SK-N-SH treated with all-trans-retinoic acid at 6 μM for 48 hours (cell line): ENCODE data around the gene AK4.
A peak's percentile ranks its signal among the peaks of the same experiment; 100 is the strongest.

Source experiments
- ATAC-seq: fragments of 200-7000 bp; cut with Tn5 transposase; 3 replicates; pipeline ENCODE4 v1.9.1; 2020; ENCODE audit warnings: mild to moderate bottlenecking, moderate library complexity
- ARNTL ChIP-seq: fragments of 450-650 bp; formaldehyde crosslinking; IDR thresholded peaks from 2 replicates; pipeline ENCODE4 v1.5.0; 2020; ENCODE audit warnings: low read depth, mild to moderate bottlenecking, moderate library complexity, borderline replicate concordance
- BACH2 ChIP-seq: fragments of 250-450 bp; sonication (Bioruptor Pico); IDR thresholded peaks from 2 replicates; pipeline ENCODE4 v1.9.0; 2021; ENCODE audit warnings: mild to moderate bottlenecking, borderline replicate concordance
- CSDC2 ChIP-seq: fragments of 250-450 bp; sonication (Bioruptor Pico); IDR thresholded peaks from 2 replicates; pipeline ENCODE4 v1.5.0; 2020; ENCODE audit warnings: mild to moderate bottlenecking, moderate library complexity
- GLIS3 ChIP-seq: fragments of 250-450 bp; sonication (Bioruptor Pico); IDR thresholded peaks from 2 replicates; pipeline ENCODE4 v1.5.0; 2020; ENCODE audit warnings: mild to moderate bottlenecking, moderate library complexity
- ISL1 ChIP-seq: fragments of 250-450 bp; sonication (Bioruptor Pico); IDR thresholded peaks from 2 replicates; pipeline ENCODE4 v2.1.2; 2022; ENCODE audit warnings: mild to moderate bottlenecking, moderate library complexity
- OSR1 ChIP-seq: fragments of 250-450 bp; sonication (Bioruptor Pico); IDR thresholded peaks from 2 replicates; pipeline ENCODE4 v1.8.0; 2022; ENCODE audit warnings: moderate library complexity, mild to moderate bottlenecking, inconsistent platforms
- PPARA ChIP-seq: fragments of 250-450 bp; sonication (Bioruptor Pico); IDR thresholded peaks from 2 replicates; pipeline ENCODE4 v1.5.0; 2020; ENCODE audit warnings: mild to moderate bottlenecking, borderline replicate concordance
- RARB ChIP-seq: fragments of 250-450 bp; sonication (Bioruptor Pico); IDR thresholded peaks from 2 replicates; pipeline ENCODE4 v1.8.0; 2021; ENCODE audit warnings: mild to moderate bottlenecking, moderate library complexity
- SNAI2 ChIP-seq: fragments of 250-450 bp; sonication (Bioruptor Pico); IDR thresholded peaks from 2 replicates; pipeline ENCODE4 v1.5.0; 2020; ENCODE audit warnings: mild to moderate bottlenecking, moderate library complexity
- TOX ChIP-seq: fragments of 250-450 bp; sonication (Bioruptor Pico); IDR thresholded peaks from 2 replicates; pipeline ENCODE4 v1.8.0; 2021; ENCODE audit warnings: mild to moderate bottlenecking, moderate library complexity, borderline replicate concordance
- ZC3H10 ChIP-seq: fragments of 250-450 bp; sonication (Bioruptor Pico); IDR thresholded peaks from 2 replicates; pipeline ENCODE4 v1.5.1; 2021; ENCODE audit warnings: mild to moderate bottlenecking, moderate library complexity
- ZFP3 ChIP-seq: fragments of 250-450 bp; sonication (Bioruptor Pico); IDR thresholded peaks from 2 replicates; pipeline ENCODE4 v1.5.0; 2020; ENCODE audit warnings: mild to moderate bottlenecking, moderate library complexity
- ZFP30 ChIP-seq: fragments of 450-650 bp; formaldehyde crosslinking; IDR thresholded peaks from 2 replicates; pipeline ENCODE4 v1.5.0; 2022; ENCODE audit warnings: mild to moderate bottlenecking, moderate library complexity
- ZNF565 ChIP-seq: fragments of 450-650 bp; formaldehyde crosslinking; conservative IDR thresholded peaks from 2 replicates; pipeline ENCODE4 v1.5.0; 2020; ENCODE audit warnings: low read depth, mild to moderate bottlenecking, moderate library complexity
- ZNF70 ChIP-seq: fragments of 450-650 bp; formaldehyde crosslinking; IDR thresholded peaks from 2 replicates; pipeline ENCODE4 v1.5.0; 2020; ENCODE audit warnings: mild to moderate bottlenecking, moderate library complexity
- ZNF8 ChIP-seq: fragments of 450-650 bp; formaldehyde crosslinking; IDR thresholded peaks from 2 replicates; pipeline ENCODE4 v1.5.0; 2020; ENCODE audit warnings: mild to moderate bottlenecking, moderate library complexity
- TF ChIP-seq, protein P1 (sequence below): fragments of 250-450 bp; sonication (Bioruptor Pico); IDR thresholded peaks from 2 replicates; pipeline ENCODE4 v1.5.0; 2020; ENCODE audit warnings: mild to moderate bottlenecking, moderate library complexity
- TF ChIP-seq, protein P2 (sequence below): fragments of 250-450 bp; sonication (Bioruptor Pico); IDR thresholded peaks from 2 replicates; pipeline ENCODE4 v1.5.1; 2020; ENCODE audit warnings: low read depth, mild to moderate bottlenecking, moderate library complexity
- TF ChIP-seq, protein P3 (sequence below): fragments of 250-450 bp; sonication (Bioruptor Pico); IDR thresholded peaks from 2 replicates; pipeline ENCODE4 v1.5.1; 2021; ENCODE audit warnings: mild to moderate bottlenecking, moderate library complexity
- TF ChIP-seq, protein P4 (sequence below): fragments of 250-450 bp; sonication (Bioruptor Pico); IDR thresholded peaks from 2 replicates; pipeline ENCODE4 v1.8.0; 2020; ENCODE audit warnings: mild to moderate bottlenecking, moderate library complexity, borderline replicate concordance

Gene AK4

GRCh38 chr1:65229754-65230339 is 81.8 kb downstream of the AK4 start (continued):
- TF ChIP-seq, protein P1, sequence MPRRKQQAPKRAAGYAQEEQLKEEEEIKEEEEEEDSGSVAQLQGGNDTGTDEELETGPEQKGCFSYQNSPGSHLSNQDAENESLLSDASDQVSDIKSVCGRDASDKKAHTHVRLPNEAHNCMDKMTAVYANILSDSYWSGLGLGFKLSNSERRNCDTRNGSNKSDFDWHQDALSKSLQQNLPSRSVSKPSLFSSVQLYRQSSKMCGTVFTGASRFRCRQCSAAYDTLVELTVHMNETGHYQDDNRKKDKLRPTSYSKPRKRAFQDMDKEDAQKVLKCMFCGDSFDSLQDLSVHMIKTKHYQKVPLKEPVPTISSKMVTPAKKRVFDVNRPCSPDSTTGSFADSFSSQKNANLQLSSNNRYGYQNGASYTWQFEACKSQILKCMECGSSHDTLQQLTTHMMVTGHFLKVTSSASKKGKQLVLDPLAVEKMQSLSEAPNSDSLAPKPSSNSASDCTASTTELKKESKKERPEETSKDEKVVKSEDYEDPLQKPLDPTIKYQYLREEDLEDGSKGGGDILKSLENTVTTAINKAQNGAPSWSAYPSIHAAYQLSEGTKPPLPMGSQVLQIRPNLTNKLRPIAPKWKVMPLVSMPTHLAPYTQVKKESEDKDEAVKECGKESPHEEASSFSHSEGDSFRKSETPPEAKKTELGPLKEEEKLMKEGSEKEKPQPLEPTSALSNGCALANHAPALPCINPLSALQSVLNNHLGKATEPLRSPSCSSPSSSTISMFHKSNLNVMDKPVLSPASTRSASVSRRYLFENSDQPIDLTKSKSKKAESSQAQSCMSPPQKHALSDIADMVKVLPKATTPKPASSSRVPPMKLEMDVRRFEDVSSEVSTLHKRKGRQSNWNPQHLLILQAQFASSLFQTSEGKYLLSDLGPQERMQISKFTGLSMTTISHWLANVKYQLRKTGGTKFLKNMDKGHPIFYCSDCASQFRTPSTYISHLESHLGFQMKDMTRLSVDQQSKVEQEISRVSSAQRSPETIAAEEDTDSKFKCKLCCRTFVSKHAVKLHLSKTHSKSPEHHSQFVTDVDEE (CRISPR knock-in tag) = no peak

DNA sequence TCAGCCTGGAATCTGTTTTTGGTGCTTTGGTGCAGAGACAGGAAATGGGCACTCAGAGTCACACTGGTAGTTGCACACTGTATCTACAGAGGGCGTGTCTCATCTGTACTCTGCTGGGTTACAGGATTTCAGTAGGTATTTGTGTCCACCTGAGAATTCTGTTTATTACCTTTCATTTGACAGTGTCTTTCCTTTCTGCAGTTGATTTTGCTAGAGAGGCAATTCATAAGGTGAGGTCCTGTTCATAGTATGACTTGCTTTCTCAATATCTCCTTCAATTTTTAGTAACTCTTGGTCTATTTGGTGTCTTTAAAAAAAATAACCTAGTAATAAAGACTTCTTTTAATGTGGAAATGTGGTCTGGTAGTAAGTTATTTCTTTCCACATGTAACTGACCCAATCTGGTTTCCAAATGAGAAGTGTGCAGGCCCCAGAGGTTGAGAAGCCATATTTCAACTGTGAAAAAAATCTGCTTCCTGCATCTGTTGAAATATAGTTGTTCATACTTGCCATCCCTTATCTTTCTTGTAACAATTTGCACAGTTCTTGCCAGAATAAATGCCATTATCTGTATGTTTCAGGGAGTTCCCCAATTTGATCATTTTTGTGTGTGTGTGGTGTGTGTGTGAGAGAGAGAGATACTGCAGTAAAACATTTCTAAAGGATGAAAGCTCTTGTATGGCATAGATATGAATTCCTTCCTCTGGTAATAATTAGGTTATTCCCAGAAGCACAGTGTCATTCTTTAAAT is 82.9 kb downstream of the AK4 start:
- TF ChIP-seq, protein P2, sequence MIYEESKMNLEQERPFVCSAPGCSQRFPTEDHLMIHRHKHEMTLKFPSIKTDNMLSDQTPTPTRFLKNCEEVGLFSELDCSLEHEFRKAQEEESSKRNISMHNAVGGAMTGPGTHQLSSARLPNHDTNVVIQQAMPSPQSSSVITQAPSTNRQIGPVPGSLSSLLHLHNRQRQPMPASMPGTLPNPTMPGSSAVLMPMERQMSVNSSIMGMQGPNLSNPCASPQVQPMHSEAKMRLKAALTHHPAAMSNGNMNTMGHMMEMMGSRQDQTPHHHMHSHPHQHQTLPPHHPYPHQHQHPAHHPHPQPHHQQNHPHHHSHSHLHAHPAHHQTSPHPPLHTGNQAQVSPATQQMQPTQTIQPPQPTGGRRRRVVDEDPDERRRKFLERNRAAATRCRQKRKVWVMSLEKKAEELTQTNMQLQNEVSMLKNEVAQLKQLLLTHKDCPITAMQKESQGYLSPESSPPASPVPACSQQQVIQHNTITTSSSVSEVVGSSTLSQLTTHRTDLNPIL = no peak
- no peak for TF ChIP-seq ZFP3
- TF ChIP-seq OSR1 (CRISPR knock-in tag) = no peak
- TF ChIP-seq ISL1 = peak; percentile 45; the same call in 1 of the 2 replicates
- TF ChIP-seq ZFP30 (CRISPR knock-in tag) = no peak
- TF ChIP-seq, protein P3, sequence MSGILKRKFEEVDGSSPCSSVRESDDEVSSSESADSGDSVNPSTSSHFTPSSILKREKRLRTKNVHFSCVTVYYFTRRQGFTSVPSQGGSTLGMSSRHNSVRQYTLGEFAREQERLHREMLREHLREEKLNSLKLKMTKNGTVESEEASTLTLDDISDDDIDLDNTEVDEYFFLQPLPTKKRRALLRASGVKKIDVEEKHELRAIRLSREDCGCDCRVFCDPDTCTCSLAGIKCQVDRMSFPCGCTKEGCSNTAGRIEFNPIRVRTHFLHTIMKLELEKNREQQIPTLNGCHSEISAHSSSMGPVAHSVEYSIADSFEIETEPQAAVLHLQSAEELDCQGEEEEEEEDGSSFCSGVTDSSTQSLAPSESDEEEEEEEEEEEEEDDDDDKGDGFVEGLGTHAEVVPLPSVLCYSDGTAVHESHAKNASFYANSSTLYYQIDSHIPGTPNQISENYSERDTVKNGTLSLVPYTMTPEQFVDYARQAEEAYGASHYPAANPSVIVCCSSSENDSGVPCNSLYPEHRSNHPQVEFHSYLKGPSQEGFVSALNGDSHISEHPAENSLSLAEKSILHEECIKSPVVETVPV (CRISPR knock-in tag) = no peak
- no peak for TF ChIP-seq PPARA (CRISPR knock-in tag)
- TF ChIP-seq RARB = no peak
- no peak for ATAC-seq

GRCh38 chr1:65231718-65232330 is 83.8 kb downstream of the AK4 start:
- ATAC-seq = no peak

GRCh38 chr1:65232461-65232990 is 84.5 kb downstream of the AK4 start:
- TF ChIP-seq, protein P2 = no peak
- TF ChIP-seq RARB = no peak
- no peak for TF ChIP-seq ZFP30 (CRISPR knock-in tag)
- TF ChIP-seq, protein P3 (CRISPR knock-in tag) = no peak
- no peak for TF ChIP-seq SNAI2 (CRISPR knock-in tag)
- no peak for TF ChIP-seq CSDC2 (CRISPR knock-in tag)
- no peak for TF ChIP-seq ZNF8 (CRISPR knock-in tag)
- TF ChIP-seq, protein P4, sequence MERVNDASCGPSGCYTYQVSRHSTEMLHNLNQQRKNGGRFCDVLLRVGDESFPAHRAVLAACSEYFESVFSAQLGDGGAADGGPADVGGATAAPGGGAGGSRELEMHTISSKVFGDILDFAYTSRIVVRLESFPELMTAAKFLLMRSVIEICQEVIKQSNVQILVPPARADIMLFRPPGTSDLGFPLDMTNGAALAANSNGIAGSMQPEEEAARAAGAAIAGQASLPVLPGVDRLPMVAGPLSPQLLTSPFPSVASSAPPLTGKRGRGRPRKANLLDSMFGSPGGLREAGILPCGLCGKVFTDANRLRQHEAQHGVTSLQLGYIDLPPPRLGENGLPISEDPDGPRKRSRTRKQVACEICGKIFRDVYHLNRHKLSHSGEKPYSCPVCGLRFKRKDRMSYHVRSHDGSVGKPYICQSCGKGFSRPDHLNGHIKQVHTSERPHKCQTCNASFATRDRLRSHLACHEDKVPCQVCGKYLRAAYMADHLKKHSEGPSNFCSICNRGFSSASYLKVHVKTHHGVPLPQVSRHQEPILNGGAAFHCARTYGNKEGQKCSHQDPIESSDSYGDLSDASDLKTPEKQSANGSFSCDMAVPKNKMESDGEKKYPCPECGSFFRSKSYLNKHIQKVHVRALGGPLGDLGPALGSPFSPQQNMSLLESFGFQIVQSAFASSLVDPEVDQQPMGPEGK (CRISPR knock-in tag) = no peak
- TF ChIP-seq, protein P1 (CRISPR knock-in tag) = no peak
- TF ChIP-seq, all 23 proteins: peak for 0
- peak; percentile 65 for ATAC-seq

More at GRCh38 chr1:65231718-65232330, 83.8 kb downstream of the AK4 start:
- TF ChIP-seq ZFP3 = no peak
- TF ChIP-seq TOX (CRISPR knock-in tag) = no peak
- TF ChIP-seq PPARA (CRISPR knock-in tag) = no peak
- no peak for TF ChIP-seq RARB
- TF ChIP-seq ZNF70 = no peak
- no peak for TF ChIP-seq ARNTL (CRISPR knock-in tag)
- TF ChIP-seq ZNF565 (CRISPR knock-in tag) = no peak
- no peak for TF ChIP-seq GLIS3 (CRISPR knock-in tag)
- TF ChIP-seq BACH2 (CRISPR knock-in tag) = no peak
- TF ChIP-seq ZC3H10 (CRISPR knock-in tag) = no peak
- TF ChIP-seq ISL1 = no peak
- TF ChIP-seq, all 23 proteins: peak for 0
